HG03066 (cell line): ENCODE measurements around the gene DNAH17.
"Not testable (repeated sequence)": the region's sequence is repeated elsewhere in the genome, so short reads cannot be mapped to it uniquely, and the experiment has no call there.

Experiments
- ATAC-seq: cut with Tn5 transposase; IDR thresholded peaks from one replicate; pipeline ENCODE4 v1.9.1; 2021; ENCODE audit warnings: low read depth; ENCODE audit not compliant: unreplicated experiment

The DNAH17 gene

DNA sequence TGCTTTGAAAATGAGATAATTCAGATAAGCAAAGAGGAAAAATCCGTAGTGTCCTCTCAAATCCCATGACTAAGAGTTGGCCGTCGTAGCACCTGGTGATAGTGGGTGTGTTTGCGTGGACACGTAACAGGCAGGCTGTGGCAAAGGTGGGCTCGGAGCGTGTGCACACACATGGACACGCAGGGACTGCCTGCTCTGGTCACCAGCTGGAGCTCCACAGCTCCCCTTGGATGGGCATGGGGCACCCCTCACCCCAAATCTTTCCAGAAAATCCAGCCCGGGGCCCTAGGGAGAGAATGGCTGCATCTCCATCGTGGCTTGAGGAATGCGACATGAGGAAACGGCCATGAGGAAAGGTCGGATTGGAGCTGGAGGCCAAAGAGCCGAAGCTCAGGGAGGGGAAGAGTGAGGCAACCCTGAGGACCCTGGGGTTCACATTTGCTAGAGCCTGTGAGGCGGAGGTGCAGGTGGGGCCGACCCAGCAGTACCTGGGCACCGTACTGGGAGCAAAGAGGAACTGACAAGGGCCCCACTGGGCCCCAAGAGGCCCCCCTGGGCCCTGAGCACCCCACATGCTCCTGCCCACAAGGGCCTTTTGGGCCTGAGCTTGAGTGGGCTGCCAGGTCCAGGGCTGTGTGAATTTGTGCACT, 51.6 kb downstream of the DNAH17 start:
- no peak for ATAC-seq

- ATAC-seq, result no peak
Observed at GRCh38 chr17:78524870-78525510, 52.2 kb downstream of the DNAH17 start.

GRCh38 chr17:78523934-78524655, 53.1 kb downstream of the DNAH17 start:
- no peak for ATAC-seq

DNA sequence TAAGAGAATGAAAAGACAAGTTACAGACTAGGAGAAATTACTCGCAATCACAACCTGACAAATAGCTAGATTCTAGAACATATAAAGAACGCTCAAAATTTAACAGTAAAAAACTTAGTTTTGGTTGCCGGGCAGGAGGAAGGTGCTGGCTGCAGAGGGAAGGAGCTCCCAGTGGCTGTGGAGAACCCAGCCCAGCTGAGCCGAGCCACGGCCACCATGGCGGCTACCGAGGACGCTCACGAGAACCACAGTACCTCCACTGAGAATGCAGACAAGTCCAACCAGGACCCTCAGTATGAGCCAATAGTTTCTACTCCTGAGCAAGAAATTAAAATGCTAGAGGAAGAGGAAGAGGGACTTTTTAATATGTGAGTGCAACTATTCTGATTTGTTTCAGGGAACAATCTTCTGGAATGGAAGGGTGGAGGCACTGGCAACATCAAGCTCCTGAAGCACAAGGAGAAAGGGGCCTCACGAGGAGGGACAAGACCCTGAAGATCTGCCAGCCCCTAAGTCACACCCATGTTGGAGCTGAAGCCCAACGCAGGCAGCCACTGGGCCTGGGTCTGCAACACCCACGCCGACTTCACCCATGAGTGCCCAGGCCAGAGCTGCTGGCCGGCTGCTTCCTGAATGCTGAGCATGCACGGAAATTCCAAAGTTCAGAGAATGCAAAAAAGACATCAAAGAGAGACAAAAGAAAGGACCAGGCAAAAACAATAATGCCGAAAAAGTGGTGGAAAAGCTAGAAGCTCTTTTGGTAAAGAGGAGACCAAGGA, 55.0 kb downstream of the DNAH17 start:
- ATAC-seq, result no peak

- ATAC-seq, result no peak
Observed at GRCh38 chr17:78517421-78517820, 59.8 kb downstream of the DNAH17 start.

DNA sequence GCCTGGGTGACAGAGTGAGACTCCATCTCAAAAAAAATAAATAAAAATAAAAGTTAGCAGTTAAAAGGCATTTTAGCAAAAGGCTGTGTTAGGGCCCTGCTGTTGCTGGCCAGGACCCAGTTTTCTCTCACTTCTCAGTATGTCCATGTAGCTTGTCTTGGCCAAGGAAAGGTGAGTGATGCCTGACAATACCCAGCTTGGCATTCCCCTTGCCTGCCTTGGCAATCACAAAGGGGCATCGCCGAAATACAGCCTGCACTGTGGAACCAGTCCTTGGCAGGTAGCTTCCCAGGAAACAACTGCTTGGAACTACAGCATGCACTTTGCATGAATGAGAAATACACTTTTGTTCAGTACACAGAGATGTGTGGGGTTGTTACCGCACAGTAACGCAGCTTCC, 61.7 kb downstream of the DNAH17 start:
- ATAC-seq, result no peak

DNA sequence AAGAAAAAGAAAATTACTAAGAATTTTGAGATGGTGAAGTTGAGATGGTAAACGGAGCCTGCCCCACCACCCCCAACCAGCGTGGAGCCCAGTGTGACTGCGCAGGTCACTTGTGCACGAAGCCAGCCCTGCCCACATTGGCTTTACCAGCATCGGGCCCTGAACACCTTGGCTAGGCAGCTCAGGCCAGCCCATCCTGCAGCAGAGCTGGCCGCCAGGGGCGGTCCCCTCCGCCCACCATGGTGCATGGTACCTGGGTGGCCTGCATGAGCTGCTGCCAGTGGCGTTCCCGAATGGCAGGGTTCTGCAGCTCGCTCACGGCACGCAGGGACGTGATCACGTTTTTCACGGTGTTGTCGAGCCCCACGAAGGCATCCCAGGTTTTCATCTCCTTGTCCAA, 62.7 kb downstream of the DNAH17 start:
- ATAC-seq, result no peak

- ATAC-seq, result no peak
Observed at GRCh38 chr17:78512976-78513375, 64.2 kb downstream of the DNAH17 start.

DNA sequence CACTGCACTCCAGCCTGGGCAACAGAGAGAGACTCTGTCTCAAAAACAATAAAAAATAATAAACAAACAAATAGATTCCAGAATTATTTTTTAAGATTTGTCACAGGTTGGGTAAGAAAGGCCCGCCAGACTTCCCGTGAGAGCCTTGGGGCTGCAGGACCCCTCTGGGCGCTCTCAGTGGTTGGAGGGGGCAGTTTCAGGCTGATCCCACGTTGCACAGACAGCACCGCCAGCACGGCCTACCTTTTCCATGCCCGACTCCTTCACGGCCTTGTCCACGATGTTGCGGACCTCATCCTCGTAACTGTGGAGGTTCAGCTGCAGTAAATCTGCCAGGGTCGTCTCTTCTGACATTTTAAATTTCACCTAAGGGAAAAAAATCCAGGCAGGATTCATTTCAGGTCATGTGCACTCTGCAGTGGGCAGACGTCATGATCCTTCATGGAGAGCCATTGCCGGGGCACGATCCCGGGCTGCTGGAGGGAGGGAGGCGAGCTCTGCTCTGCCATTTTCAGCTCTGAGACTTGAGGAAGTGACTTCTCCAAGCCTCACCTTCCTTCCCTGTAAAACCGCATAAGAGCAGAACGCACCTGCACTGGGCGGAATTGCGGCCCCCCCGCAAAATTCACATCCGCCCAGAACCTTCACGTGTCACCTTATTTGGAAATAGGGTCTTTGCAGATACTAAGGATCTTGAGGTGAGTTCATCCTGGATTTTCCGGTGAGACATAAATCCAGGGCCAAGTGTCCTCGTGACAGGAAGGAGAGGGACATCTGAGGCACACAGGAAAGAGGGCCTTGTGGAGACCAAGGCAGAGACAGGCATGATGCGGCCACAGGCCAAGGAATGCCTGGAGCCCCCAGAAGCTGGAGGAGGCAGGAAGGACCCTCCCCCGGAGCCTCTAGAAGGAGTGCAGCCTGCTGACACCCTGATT, 66.8 kb downstream of the DNAH17 start:
- no peak for ATAC-seq

GRCh38 chr17:78507526-78507925, 69.7 kb downstream of the DNAH17 start:
- ATAC-seq, result no peak

DNA sequence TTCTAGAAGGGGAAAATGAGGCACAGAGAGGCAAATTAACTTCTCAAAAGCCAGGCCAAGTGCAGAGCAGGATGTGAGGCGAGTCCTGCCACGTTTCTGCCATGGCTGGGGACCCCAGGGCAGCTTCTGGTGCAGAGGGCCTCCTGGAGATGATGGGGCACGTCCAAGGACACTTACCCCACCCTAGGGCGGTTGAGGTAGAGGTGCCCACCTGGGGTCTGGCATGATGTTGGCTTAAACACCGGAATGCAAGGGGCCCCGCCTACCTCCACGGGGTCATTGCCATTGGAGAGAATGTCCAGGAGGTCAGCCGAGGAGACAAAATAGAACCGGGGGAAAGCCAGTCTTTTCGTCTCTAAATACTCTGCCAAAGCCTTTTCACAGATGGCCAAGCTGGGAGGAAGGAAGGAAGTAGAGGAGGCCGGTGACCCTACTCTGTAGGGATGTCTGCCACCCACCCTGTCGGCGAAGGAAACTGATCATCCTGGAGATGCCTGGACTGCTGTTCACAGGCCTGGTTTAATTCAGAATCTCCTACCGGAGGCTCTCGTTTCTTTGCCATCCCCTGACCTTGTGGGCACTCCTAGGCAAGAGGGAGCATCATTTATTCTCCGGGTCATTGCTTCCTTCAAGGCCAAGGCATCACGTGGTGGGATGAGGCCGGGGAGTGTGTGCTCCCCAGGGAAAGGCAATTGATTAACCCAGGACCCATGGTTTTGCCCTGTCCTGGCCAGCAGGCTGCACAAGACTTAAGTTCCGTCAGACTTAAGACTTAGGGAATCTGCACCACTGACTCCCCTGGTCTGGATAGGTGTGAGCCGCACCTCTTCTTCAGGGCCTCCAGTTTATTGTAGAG, 70.5 kb downstream of the DNAH17 start:
- no peak for ATAC-seq

- no peak for ATAC-seq
Observed at GRCh38 chr17:78504156-78504925, 72.9 kb downstream of the DNAH17 start.

DNA sequence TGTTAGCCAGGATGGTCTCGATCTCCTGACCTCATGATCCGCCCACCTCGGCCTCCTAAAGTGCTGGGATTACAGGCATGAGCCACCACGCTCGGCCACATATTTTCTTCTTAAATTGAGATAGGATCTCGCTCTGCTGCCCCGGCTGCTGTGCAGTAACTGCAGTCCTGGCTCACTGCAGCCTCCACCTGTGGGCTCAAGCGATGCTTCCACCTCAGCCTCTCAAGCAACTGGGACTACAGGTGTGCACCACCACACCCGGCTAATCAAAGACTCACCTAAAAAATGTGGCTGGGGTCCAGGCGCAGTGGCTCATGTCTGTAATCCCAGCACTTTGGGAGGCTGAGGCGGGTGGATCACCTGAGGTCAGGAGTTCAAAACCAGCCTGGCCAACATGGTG, 73.8 kb downstream of the DNAH17 start:
- not testable (repeated sequence) for ATAC-seq

GRCh38 chr17:78502611-78503148, 74.5 kb downstream of the DNAH17 start:
- no peak for ATAC-seq

DNA sequence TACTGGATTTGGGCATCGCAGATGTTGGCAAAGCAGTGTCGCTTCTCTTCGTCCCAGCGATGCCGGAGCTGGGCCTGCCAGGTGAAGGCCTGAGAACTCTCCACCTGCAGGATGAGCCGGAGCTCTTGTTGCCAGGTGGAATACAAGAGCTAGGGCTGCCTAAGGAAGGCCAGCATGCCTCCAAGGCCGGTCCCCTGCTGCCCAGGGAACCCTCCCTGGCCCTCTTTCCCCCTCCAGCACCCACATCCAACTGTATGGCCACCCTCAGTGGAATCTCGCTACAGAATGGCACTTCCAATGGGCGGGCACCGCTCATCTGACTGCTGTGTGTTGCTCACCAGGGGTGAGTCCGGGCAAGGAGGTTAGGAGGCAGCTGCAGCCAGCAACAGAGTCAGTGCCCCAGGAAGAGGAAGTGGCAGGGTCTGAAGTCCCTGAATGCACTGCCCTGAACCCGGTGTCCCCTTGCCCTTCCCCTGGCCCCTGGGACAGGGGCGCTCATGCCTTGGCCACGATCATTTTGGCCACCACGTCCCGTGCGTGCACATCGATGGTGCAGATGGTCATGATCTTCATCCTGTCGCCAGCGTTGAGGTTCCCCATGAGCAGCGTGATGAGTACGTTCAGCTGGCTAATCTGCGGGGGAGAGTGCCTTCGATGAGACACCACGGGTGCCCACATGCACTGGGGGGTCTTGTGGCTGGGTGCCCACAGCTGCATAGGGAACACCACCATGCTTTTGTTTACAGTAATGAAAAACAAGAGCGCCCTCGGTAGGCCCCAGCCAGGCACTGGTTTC, 75.8 kb downstream of the DNAH17 start:
- ATAC-seq, result no peak

DNA sequence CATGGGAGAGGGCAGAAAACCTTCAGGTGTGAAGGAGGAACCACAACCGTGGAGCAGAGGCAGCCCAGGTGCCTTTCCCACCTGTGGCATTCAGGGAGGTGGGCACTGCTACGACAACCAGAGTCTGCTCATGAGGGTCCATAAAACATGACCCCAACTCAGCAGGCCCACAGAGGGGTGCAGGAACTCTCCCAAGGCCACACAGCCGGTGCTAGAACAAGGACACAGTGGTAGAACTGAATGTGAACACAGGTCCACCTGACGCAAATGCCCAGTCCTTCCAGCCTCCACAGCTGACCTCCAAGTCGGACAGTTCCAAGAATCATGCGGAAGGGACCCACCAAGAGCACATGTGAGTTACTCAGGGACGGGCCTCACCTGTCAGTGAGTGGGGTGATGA, 76.4 kb downstream of the DNAH17 start:
- ATAC-seq, result no peak
